MCF 10A (cell line): ENCODE data around the gene DEXI. TPM values are rescaled to one million over a fixed set of nuclear protein-coding genes. Genes with fewer than 3 reads are reported as not detected.
A peak's percentile ranks its signal among the peaks of the same experiment; 100 is the strongest.

Experiments
- BruUV-seq: library from RNA; stranded (reverse); fragments of 400-500 nt; replicated peaks from 2 replicates; lab custom pipeline; 2021; lab: Mats Ljungman, UMichigan
- CTCF ChIA-PET: fragments of 300-600 bp; sonication (Branson Sonifier 250); formaldehyde crosslinking; extraction: SDS; loops from one replicate; lab custom pipeline; 2021; ENCODE audit warnings: antibody characterized with exemption, inconsistent platforms; lab: Yijun Ruan, JAX
- POLR2A ChIA-PET: fragments of 300-600, 350-650 bp; sonication (Branson Sonifier 250); formaldehyde crosslinking; extraction: SDS; loops from one replicate; lab custom pipeline; 2020; ENCODE audit warnings: antibody characterized with exemption, inconsistent platforms; lab: Yijun Ruan, JAX
- DNase-seq: peaks from one replicate; pipeline ENCODE4 v3.0.0-alpha.2; 2018; ENCODE audit not compliant: unreplicated experiment
- H3K27ac Mint-ChIP-seq: one replicate; pipeline ENCODE4 v1.8.0; 2022; ENCODE audit warnings: mild to moderate bottlenecking, low read depth, mixed read lengths; ENCODE audit not compliant: unreplicated experiment
- H3K27me3 Mint-ChIP-seq: one replicate; pipeline ENCODE4 v1.8.0; 2022; ENCODE audit warnings: mixed read lengths; ENCODE audit not compliant: insufficient read depth, unreplicated experiment
- H3K36me3 Mint-ChIP-seq: one replicate; pipeline ENCODE4 v1.8.0; 2022; ENCODE audit warnings: mild to moderate bottlenecking, moderate library complexity, mixed read lengths; ENCODE audit not compliant: insufficient read depth, unreplicated experiment
- H3K4me1 Mint-ChIP-seq: one replicate; pipeline ENCODE4 v1.8.0; 2022; ENCODE audit warnings: mixed read lengths; ENCODE audit not compliant: insufficient read depth, unreplicated experiment
- H3K4me3 Mint-ChIP-seq: one replicate; pipeline ENCODE4 v1.8.0; 2022; ENCODE audit warnings: mild to moderate bottlenecking, moderate library complexity, mixed read lengths; ENCODE audit not compliant: unreplicated experiment
- H3K9me3 Mint-ChIP-seq: one replicate; pipeline ENCODE4 v1.8.0; 2022; ENCODE audit warnings: mixed read lengths; ENCODE audit not compliant: unreplicated experiment
- intact Hi-C: fragments of 100-400 bp; cut with micrococcal nuclease; formaldehyde crosslinking; loops from 2 replicates; pipeline ENCODE4 v1.14.1; 2022
- total RNA-seq: library from RNA; stranded (reverse); gene quantifications from 2 replicates; pipeline ENCODE4 v1.2.3, GENCODE V29; 2022
- TF ChIP-seq, protein P1 (sequence below): fragments of 200-600 bp; IDR thresholded peaks from one replicate; pipeline ENCODE4 v1.8.0; 2022; ENCODE audit warnings: antibody characterized with exemption, mild to moderate bottlenecking; ENCODE audit not compliant: unreplicated experiment

Gene DEXI
- total RNA-seq, 1 experiment from 2014 or later: 24.1 TPM

DNA sequence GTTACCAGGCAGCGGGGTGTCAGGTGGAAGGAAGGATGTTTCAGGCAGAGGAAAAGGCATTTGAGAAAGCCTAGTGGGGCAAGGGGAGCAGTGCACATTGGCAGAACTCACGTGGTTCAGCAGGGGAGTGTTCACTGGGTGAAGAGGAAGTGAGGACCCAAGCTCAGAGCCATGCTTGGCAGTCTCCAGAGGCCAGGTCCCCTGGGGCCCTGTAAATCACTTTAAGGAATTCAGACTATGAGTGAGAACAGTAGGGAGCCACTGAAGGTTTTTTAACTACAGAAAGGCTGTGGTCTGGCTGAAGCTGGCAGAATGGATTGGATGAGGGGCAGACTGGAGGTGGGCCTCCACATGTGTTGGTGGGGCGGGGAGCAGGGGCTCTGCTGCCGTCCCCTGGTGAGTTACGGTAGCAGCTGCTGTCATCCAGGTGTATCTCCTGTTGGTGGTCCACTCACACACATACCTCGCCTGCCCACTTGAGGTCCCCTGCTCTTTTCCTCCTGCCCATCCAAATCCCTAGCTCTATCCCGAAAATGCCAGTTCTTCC, 7.2 kb upstream of the DEXI start:
- TF ChIP-seq, protein P1, sequence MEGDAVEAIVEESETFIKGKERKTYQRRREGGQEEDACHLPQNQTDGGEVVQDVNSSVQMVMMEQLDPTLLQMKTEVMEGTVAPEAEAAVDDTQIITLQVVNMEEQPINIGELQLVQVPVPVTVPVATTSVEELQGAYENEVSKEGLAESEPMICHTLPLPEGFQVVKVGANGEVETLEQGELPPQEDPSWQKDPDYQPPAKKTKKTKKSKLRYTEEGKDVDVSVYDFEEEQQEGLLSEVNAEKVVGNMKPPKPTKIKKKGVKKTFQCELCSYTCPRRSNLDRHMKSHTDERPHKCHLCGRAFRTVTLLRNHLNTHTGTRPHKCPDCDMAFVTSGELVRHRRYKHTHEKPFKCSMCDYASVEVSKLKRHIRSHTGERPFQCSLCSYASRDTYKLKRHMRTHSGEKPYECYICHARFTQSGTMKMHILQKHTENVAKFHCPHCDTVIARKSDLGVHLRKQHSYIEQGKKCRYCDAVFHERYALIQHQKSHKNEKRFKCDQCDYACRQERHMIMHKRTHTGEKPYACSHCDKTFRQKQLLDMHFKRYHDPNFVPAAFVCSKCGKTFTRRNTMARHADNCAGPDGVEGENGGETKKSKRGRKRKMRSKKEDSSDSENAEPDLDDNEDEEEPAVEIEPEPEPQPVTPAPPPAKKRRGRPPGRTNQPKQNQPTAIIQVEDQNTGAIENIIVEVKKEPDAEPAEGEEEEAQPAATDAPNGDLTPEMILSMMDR: no peak
- POLR2A ChIA-PET: interaction anchor here (0.7 to 1.7 kb wide), 3 partner anchors 12 to 18 kb away, joined by 4 to 5 read pairs (median 5); no protein-coding TSS in a partner anchor
- H3K4me3 Mint-ChIP-seq: no peak overlapping the region
- DNase-seq: peak; percentile 65
- intact Hi-C loops: no loop called here
- H3K36me3 Mint-ChIP-seq: peaks cover 7% of the 10 kb centered on the region
- H3K4me1 Mint-ChIP-seq: peaks cover 45% of the 10 kb centered on the region
- CTCF ChIA-PET: interaction anchor here (0.6 to 8.3 kb wide), 4 partner anchors 14 to 427 kb away, joined by 3 to 115 read pairs (median 10); partner anchors contain the start of gene SOCS1
- no peaks in the 10 kb centered on the region for H3K27me3 Mint-ChIP-seq
- BruUV-seq: no TSS peak
- peak overlapping the region; percentile 75 for H3K27ac Mint-ChIP-seq
- no peaks in the 10 kb centered on the region for H3K9me3 Mint-ChIP-seq

DNA sequence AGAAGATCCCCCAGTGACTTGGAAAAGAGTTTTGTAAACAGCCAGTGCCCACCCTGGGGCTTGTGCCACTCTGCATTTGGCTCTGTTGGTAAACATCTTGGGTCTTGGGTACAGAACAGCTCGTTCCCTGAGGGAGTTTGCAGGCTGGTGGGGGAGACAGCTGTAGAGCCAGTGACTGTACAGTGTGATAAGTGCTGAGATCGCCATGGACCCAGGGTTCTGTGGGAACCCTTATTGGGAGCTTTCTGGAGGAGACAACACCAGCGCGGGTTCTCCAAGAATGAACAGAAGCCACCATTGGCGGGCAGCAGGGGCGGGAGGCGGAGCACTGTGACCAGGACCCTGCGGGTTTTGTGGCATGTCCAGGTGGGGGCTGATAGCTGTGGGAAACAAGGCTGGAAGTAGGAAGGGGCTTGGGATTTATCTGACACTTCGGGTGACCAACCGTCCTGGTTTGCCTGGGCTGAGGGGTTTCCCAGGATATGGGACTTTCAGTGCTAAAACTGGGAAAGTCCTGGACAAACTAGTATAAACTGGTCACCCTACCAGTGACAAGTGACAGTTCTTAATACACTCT, 5.0 kb upstream of the DEXI start:
- CTCF ChIA-PET: interaction anchor here (1.2 to 8.3 kb wide), 4 partner anchors 8 to 17 kb away, joined by 4 to 115 read pairs (median 10); no protein-coding TSS in a partner anchor
- no TSS peak for BruUV-seq

GRCh38 chr16:10946308-10946707, 4.0 kb upstream of the DEXI start:
- peak overlapping the region; percentile 81 for H3K4me3 Mint-ChIP-seq
- peak overlapping the region; percentile 69 for H3K27ac Mint-ChIP-seq
- H3K9me3 Mint-ChIP-seq: no peaks in the 10 kb centered on the region
- DNase-seq: peak; percentile 33
- H3K27me3 Mint-ChIP-seq: no peaks in the 10 kb centered on the region
- peaks cover 53% of the 10 kb centered on the region for H3K4me1 Mint-ChIP-seq
- intact Hi-C loops: no loop called here
- POLR2A ChIA-PET: interaction anchor here (0.7 to 1.5 kb wide), 2 partner anchors 10 to 24 kb away, joined by 3 to 4 read pairs; no protein-coding TSS in a partner anchor
- TF ChIP-seq, protein P1: no peak
- BruUV-seq: no TSS peak
- H3K36me3 Mint-ChIP-seq: peaks cover 7% of the 10 kb centered on the region
- CTCF ChIA-PET: interaction anchor here (1.4 to 2.4 kb wide), 3 partner anchors 8 to 18 kb away, joined by 4 to 15 read pairs (median 15); no protein-coding TSS in a partner anchor

More for the DNA sequence above, 5.0 kb upstream of the DEXI start:
- TF ChIP-seq, protein P1: no peak
- Mint-ChIP-seq H3K27me3 (no peaks in the 10 kb centered on the region), H3K36me3 (peaks cover 7% of the 10 kb centered on the region), H3K4me3 (no peak overlapping the region), H3K9me3 (no peaks in the 10 kb centered on the region), H3K4me1 (peaks cover 53% of the 10 kb centered on the region), H3K27ac (peak overlapping the region; percentile 69)
- intact Hi-C loops: no loop called here
- POLR2A ChIA-PET: interaction anchor here (0.7 to 1.5 kb wide), 2 partner anchors 9 to 23 kb away, joined by 3 to 4 read pairs; no protein-coding TSS in a partner anchor
- DNase-seq: no peak
